ENCODE results near the gene HNRNPD. TPM values are rescaled to one million over a fixed set of nuclear protein-coding genes. Genes with fewer than 3 reads are reported as not detected.
A peak's percentile ranks its signal among the peaks of the same experiment; 100 is the strongest.

The HNRNPD gene
- total and polyA plus RNA-seq, 2 of the 8 experiments (the other 6 are each of a cell fraction or from before 2014, with no cell fraction given), result 118 to 646 TPM

- H3K4me2 ChIP-seq (ENCODE audit: insufficient read depth in 1 of 2, low read depth in 2 of 2, low read length in 2 of 2), result no peak overlapping the region
- 95% methylated on average over 17 of the region's 17 CpGs; no CpG with 5 or more reads in 1 of the 2 experiments for WGBS, 2 experiments (ENCODE audit: extremely low coverage in 1 of 2, insufficient coverage in 1 of 2, insufficient read length in 1 of 2, insufficient replicate concordance in 2 of 2, low coverage in 1 of 2, low lambda C conversion rate in 2 of 2, missing lambda C conversion rate in 1 of 2)
- no peaks in the 10 kb centered on the region for H3K79me1 ChIP-seq (ENCODE audit: low read depth, low read length)
- H3K23ac ChIP-seq (ENCODE audit: insufficient read length), result no peak overlapping the region
- no peaks in the 10 kb centered on the region for H3K27me3 ChIP-seq (replicated peaks in 1 of 4; ENCODE audit: control insufficient read depth in 3 of 4, extremely low read depth in 1 of 4, insufficient read depth in 3 of 4, low read length in 3 of 4)
- H4K91ac ChIP-seq (replicated peaks; ENCODE audit: insufficient read length, low read length), result no peak overlapping the region
- no peak for TF ChIP-seq KDM5A (IDR thresholded peaks at IDR 0.05; ENCODE audit: low read length)
- TF ChIP-seq YY1 (IDR thresholded peaks at IDR 0.05; ENCODE audit: low read depth, low read length), result peak; percentile 77; the same call in 1 of the 2 replicates
- no peak overlapping the region for H2BK12ac ChIP-seq (ENCODE audit: low read depth, low read length)
- no peak overlapping the region for H2BK5ac ChIP-seq (ENCODE audit: low read depth, low read length)
- ChIA-PET POLR2A (ENCODE audit: partially characterized antibody) (interaction anchor here (0.7 to 2.5 kb wide), 7 partner anchors 20 to 35 kb away, joined by 3 to 9 read pairs (median 6); partner anchors contain the start of gene HNRNPD), CTCF (ENCODE audit: partially characterized antibody) (interaction anchor here (0.6 kb wide), 1 partner anchor 336 kb away, joined by 4 read pairs; no protein-coding TSS in a partner anchor)
- no peak for DNase-seq (ENCODE audit: low read depth in 1 of 2, low spot score in 2 of 2)
- no peak overlapping the region for H2BK15ac ChIP-seq (ENCODE audit: low read length)
- H3K27ac ChIP-seq (ENCODE audit: low read depth, low read length), result no peak overlapping the region
- no peak overlapping the region for H4K8ac ChIP-seq (ENCODE audit: extremely low read depth, insufficient read depth, low read length)
- H3K56ac ChIP-seq (replicated peaks; ENCODE audit: insufficient read length, low read depth, low read length), result no peak overlapping the region
- no peaks in the 10 kb centered on the region for H3K4me1 ChIP-seq (replicated peaks in 1 of 4; ENCODE audit: control insufficient read depth in 3 of 4, insufficient read depth in 4 of 4, low read length in 3 of 4)
- H2BK120ac ChIP-seq (replicated peaks; ENCODE audit: low read depth, low read length), result no peak overlapping the region
- H2BK20ac ChIP-seq (ENCODE audit: low read length), result no peak overlapping the region
- no peak overlapping the region for H3K18ac ChIP-seq (ENCODE audit: extremely low read depth, low read length)
- H2AFZ ChIP-seq (ENCODE audit: low read length), result peak overlapping the region; percentile 54; the same call in 1 of the 2 replicates
- H2AK5ac ChIP-seq (ENCODE audit: low read depth, low read length), result no peak overlapping the region
- no peaks in the 10 kb centered on the region for H3K9me3 ChIP-seq (ENCODE audit: insufficient read depth in 2 of 2, low read depth in 1 of 2, low read length in 1 of 2)
- H4K5ac ChIP-seq (ENCODE audit: insufficient read length, low read depth, low read length), result no peak overlapping the region
- no peaks in the 10 kb centered on the region for H3K79me2 ChIP-seq (ENCODE audit: control insufficient read depth in 1 of 2, insufficient read depth in 2 of 2, low read length in 2 of 2)
- H4K20me1 ChIP-seq (replicated peaks in 1 of 2; ENCODE audit: control insufficient read depth in 1 of 2, insufficient read depth in 2 of 2, low read length in 2 of 2), result no peaks in the 10 kb centered on the region
- FAIRE-seq, result no peak
- H3K4me3 ChIP-seq (ENCODE audit: extremely low read depth in 1 of 4, insufficient read depth in 2 of 4, low read depth in 3 of 4, low read length in 4 of 4), result no peak overlapping the region
- no peak overlapping the region for H3K4ac ChIP-seq (replicated peaks; ENCODE audit: insufficient read length, low read depth, low read length)
- H3K9ac ChIP-seq (replicated peaks in 1 of 4; ENCODE audit: extremely low read depth in 1 of 4, low read depth in 3 of 4, low read length in 3 of 4), result no peak overlapping the region
- H3K36me3 ChIP-seq (ENCODE audit: control insufficient read depth in 2 of 4, insufficient read depth in 4 of 4, low read length in 3 of 4), result no peaks in the 10 kb centered on the region
- no peak overlapping the region for H3K14ac ChIP-seq (ENCODE audit: insufficient read length)
- H3K23me2 ChIP-seq (ENCODE audit: low read depth, low read length), result no peaks in the 10 kb centered on the region
These were observed 28.5 kb upstream of the HNRNPD start for GRCh38 chr4:82402196-82402775.

All from H1 (cell line).